ENCODE results near the gene PPP1R15B. TPM values are rescaled to one million over a fixed set of nuclear protein-coding genes. Genes with fewer than 3 reads are reported as not detected.

The PPP1R15B gene
- total RNA-seq, 1 experiment from 2014 or later, result 52.5 TPM

GRCh38 chr1:204373911-204374310, 37.7 kb downstream of the PPP1R15B start:
- CTCF ChIA-PET, result interaction anchor here (1.7 kb wide), 1 partner anchor 24 kb away, joined by 9 read pairs; no protein-coding TSS in a partner anchor
- H3K27me3 ChIP-seq (replicated peaks; ENCODE audit: insufficient read depth, low read depth, low read length, poor library complexity), result peaks cover 56% of the 10 kb centered on the region
- intact Hi-C loops (cut with micrococcal nuclease; ENCODE audit: unreplicated experiment), result no loop called here

GRCh38 chr1:204370176-204370575, 41.4 kb downstream of the PPP1R15B start:
- BruUV-seq (replicated peaks), result no TSS peak
- Histone ChIP-seq H3K27me3 (replicated peaks; ENCODE audit: insufficient read depth, low read depth, low read length, poor library complexity) (peaks cover 18% of the 10 kb centered on the region), H3K4me3 (ENCODE audit: low read depth, low read length, poor library complexity, severe bottlenecking) (no peak overlapping the region), H3K27ac (ENCODE audit: low read depth, low read length, poor library complexity, severe bottlenecking) (no peak overlapping the region), H3K9me3 (ENCODE audit: low read depth, low read length, poor library complexity, severe bottlenecking) (no peaks in the 10 kb centered on the region), H3K4me1 (ENCODE audit: insufficient read depth, low read length, poor library complexity, severe bottlenecking) (no peaks in the 10 kb centered on the region), H3K36me3 (ENCODE audit: insufficient read depth, low read length, poor library complexity, severe bottlenecking) (no peaks in the 10 kb centered on the region)
- TF ChIP-seq EZH2 (IDR thresholded peaks at IDR 0.05; ENCODE audit: borderline replicate concordance, low read depth, low read length, poor library complexity, severe bottlenecking), result no peak
- TF ChIP-seq CTCF (conservative IDR thresholded peaks at IDR 0.05; ENCODE audit: low read depth, low read length), result no peak
- intact Hi-C loops (cut with micrococcal nuclease; ENCODE audit: unreplicated experiment), result no loop called here
- ChIA-PET POLR2A (ENCODE audit: low non-redundant PET) (no interaction called here), CTCF (interaction anchor here (0.5 kb wide), 1 partner anchor 550 kb away, joined by 5 read pairs; no protein-coding TSS in a partner anchor)
- no peak for DNase-seq (ENCODE audit: low spot score)

More at GRCh38 chr1:204373911-204374310, 37.7 kb downstream of the PPP1R15B start:
- Histone ChIP-seq H3K4me3 (ENCODE audit: low read depth, low read length, poor library complexity, severe bottlenecking) (no peak overlapping the region), H3K9me3 (ENCODE audit: low read depth, low read length, poor library complexity, severe bottlenecking) (no peaks in the 10 kb centered on the region), H3K27ac (ENCODE audit: low read depth, low read length, poor library complexity, severe bottlenecking) (no peak overlapping the region), H3K36me3 (ENCODE audit: insufficient read depth, low read length, poor library complexity, severe bottlenecking) (no peaks in the 10 kb centered on the region), H3K4me1 (ENCODE audit: insufficient read depth, low read length, poor library complexity, severe bottlenecking) (no peaks in the 10 kb centered on the region)
- TF ChIP-seq CTCF (conservative IDR thresholded peaks at IDR 0.05; ENCODE audit: low read depth, low read length), result no peak
- TF ChIP-seq EZH2 (IDR thresholded peaks at IDR 0.05; ENCODE audit: borderline replicate concordance, low read depth, low read length, poor library complexity, severe bottlenecking), result no peak
- DNase-seq (ENCODE audit: low spot score), result no peak
- POLR2A ChIA-PET (ENCODE audit: low non-redundant PET), result no interaction called here
- BruUV-seq (replicated peaks), result no TSS peak

GRCh38 chr1:204368996-204369726, 42.5 kb downstream of the PPP1R15B start:
- Histone ChIP-seq H3K27me3 (replicated peaks; ENCODE audit: insufficient read depth, low read depth, low read length, poor library complexity) (peaks cover 10% of the 10 kb centered on the region), H3K36me3 (ENCODE audit: insufficient read depth, low read length, poor library complexity, severe bottlenecking) (no peaks in the 10 kb centered on the region), H3K4me1 (ENCODE audit: insufficient read depth, low read length, poor library complexity, severe bottlenecking) (no peaks in the 10 kb centered on the region), H3K27ac (ENCODE audit: low read depth, low read length, poor library complexity, severe bottlenecking) (no peak overlapping the region), H3K4me3 (ENCODE audit: low read depth, low read length, poor library complexity, severe bottlenecking) (no peak overlapping the region), H3K9me3 (ENCODE audit: low read depth, low read length, poor library complexity, severe bottlenecking) (no peaks in the 10 kb centered on the region)
- POLR2A ChIA-PET (ENCODE audit: low non-redundant PET), result no interaction called here
- intact Hi-C loops (cut with micrococcal nuclease; ENCODE audit: unreplicated experiment), result loop anchor here (5.0 kb wide), 1 partner anchor 507 kb away; the partner anchor contains the start of gene SNRPE
- DNase-seq (ENCODE audit: low spot score), result no peak
- TF ChIP-seq CTCF (conservative IDR thresholded peaks at IDR 0.05; ENCODE audit: low read depth, low read length) (no peak), EZH2 (IDR thresholded peaks at IDR 0.05; ENCODE audit: borderline replicate concordance, low read depth, low read length, poor library complexity, severe bottlenecking) (no peak)
- CTCF ChIA-PET, result no interaction called here
- BruUV-seq (replicated peaks), result no TSS peak

All from A673 (cell line).